Body of pancreas (tissue), 4 donors: ENCODE data around the gene HMGCR. TPM values are rescaled to one million over a fixed set of nuclear protein-coding genes. Genes with fewer than 3 reads are reported as not detected.

Source experiments
- ATAC-seq: fragments of 150-250 bp; one replicate; pipeline ENCODE4 v1.9.1; 2016
- DNase-seq, 4 donors: peaks; one replicate each; pipeline ENCODE4 v3.0.0-alpha.2; 2019
- H3K27ac ChIP-seq, 4 donors: fragments of 200-600 bp; sonication (generic); 1 replicate in 3 of 4; 2 replicates in 1 of 4; pipeline versions ENCODE4 v1.5.1 to v1.6.1; 2016 to 2019; ENCODE audit warnings: mild to moderate bottlenecking in 1 of 4, mixed read lengths in 1 of 4, moderate library complexity in 1 of 4
- H3K27me3 ChIP-seq, 2 donors: fragments of 200-600 bp; sonication (generic); one replicate each; pipeline ENCODE4 v1.6.0; 2016; ENCODE audit warnings: mild to moderate bottlenecking in 1 of 2
- H3K36me3 ChIP-seq, 2 donors: fragments of 200-600 bp; sonication (generic); replicated peaks in 1 of 2; 2 replicates each; pipeline ENCODE4 v1.5.1; 2016; ENCODE audit warnings: low read depth in 2 of 2; ENCODE audit not compliant: insufficient read depth in 1 of 2
- H3K4me1 ChIP-seq: fragments of 200-600 bp; sonication (generic); one replicate; pipeline ENCODE4 v1.6.0; 2016
- H3K4me3 ChIP-seq, 2 donors: fragments of 200-600 bp; sonication (generic); 1 replicate in 1 of 2; 2 replicates in 1 of 2; pipeline ENCODE4 v1.5.1; 2016 to 2019
- H3K9me3 ChIP-seq, 3 donors: fragments of 200-600 bp; sonication (generic); 1 replicate in 2 of 3; 2 replicates in 1 of 3; pipeline ENCODE4 v1.5.1; 2016
- CTCF ChIP-seq, 7 experiments: fragments of 450-650 bp in 4 of 7; fragments of 200-600 bp in 3 of 7; sonication (generic) in 3 of 7; IDR thresholded peaks; one replicate each; pipeline ENCODE4 v1.5.1; 2016 to 2019; ENCODE audit warnings: antibody characterized with exemption in 7 of 7
- POLR2A ChIP-seq, 3 donors: fragments of 450-650 bp; IDR thresholded peaks; one replicate each; pipeline ENCODE4 v1.6.1; 2016; ENCODE audit warnings: antibody characterized with exemption in 3 of 3, mild to moderate bottlenecking in 2 of 3
- WGBS, 2 donors: methylation state at CpG; one replicate each; pipeline ENCODE4 v1.1.5; 2017; 5-methylcytosine and 5-hydroxymethylcytosine counted together
- intact Hi-C: fragments of 100-400 bp; cut with DNase I; formaldehyde crosslinking; loops from one replicate; pipeline ENCODE4 v1.15.1; 2023
- total RNA-seq, 2 donors: library from RNA; depleted of rRNA; stranded (reverse); fragments of >200 nt; gene quantifications; one replicate each; pipeline ENCODE4 v1.1.0, GENCODE V29; 2016

Gene HMGCR
- total RNA-seq, 2 donors from 2014 or later: 5.9 to 8.3 TPM

DNA sequence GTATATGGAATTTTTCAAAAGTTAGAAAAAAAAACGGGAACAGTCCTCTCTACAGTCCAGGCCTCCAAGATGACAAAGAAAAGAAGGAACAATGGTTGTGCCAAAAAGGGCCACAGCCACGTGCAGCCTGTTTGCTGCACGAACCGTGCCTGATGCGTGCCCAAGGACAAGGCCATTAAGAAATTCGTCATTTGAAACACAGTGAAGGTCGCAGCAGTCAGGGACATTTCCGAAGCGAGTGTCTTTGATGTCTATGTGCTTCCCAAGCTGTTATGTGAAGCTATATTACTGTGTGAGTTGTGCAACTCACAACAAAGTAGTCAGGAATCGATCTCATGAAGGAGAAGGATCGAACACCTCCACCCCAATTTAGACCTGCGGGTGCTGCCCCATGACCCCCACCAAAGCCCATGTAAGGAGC is 37.4 kb downstream of the HMGCR start:
- WGBS, 2 donors: 62 to 69% methylated on average over 12 of the region's 12 CpGs
- H3K4me1 ChIP-seq: no peaks in the 10 kb centered on the region
- no peaks in the 10 kb centered on the region for H3K9me3 ChIP-seq
- intact Hi-C loops: no loop called here
- DNase-seq: no peak
- no peaks in the 10 kb centered on the region for H3K27me3 ChIP-seq
- peaks cover 0 to 5% of the 10 kb centered on the region in 2 donors for H3K36me3 ChIP-seq
- no peak for TF ChIP-seq CTCF (IDR thresholded peaks at IDR 0.05)
- no peak for TF ChIP-seq POLR2A (IDR thresholded peaks at IDR 0.05)
- no peak overlapping the region for H3K27ac ChIP-seq
- H3K4me3 ChIP-seq: no peak overlapping the region
- ATAC-seq: no peak

- DNase-seq (no peak), ATAC-seq (no peak)
- no peaks in the 10 kb centered on the region for H3K27me3 ChIP-seq
- H3K27ac ChIP-seq: no peak overlapping the region
- 96 to 98% methylated on average over 4 of the region's 4 CpGs for WGBS, 2 donors
- H3K4me1 ChIP-seq: no peaks in the 10 kb centered on the region
- H3K36me3 ChIP-seq: peaks cover 0 to 5% of the 10 kb centered on the region in 2 donors
- no peak for TF ChIP-seq CTCF (IDR thresholded peaks at IDR 0.05)
- TF ChIP-seq POLR2A (IDR thresholded peaks at IDR 0.05): no peak
- H3K9me3 ChIP-seq: no peaks in the 10 kb centered on the region
- no peak overlapping the region for H3K4me3 ChIP-seq
- intact Hi-C loops: no loop called here
Observed at GRCh38 chr5:75375414-75375813, 38.4 kb downstream of the HMGCR start.

GRCh38 chr5:75380099-75380498 is 43.1 kb downstream of the HMGCR start:
- intact Hi-C loops: no loop called here
- ATAC-seq (no peak), DNase-seq (no peak)
- Histone ChIP-seq H3K4me1 (no peaks in the 10 kb centered on the region), H3K27me3 (no peaks in the 10 kb centered on the region), H3K9me3 (no peaks in the 10 kb centered on the region), H3K27ac (no peak overlapping the region), H3K36me3 (peaks cover 5 to 15% of the 10 kb centered on the region in 2 donors), H3K4me3 (no peak overlapping the region)
- TF ChIP-seq CTCF (IDR thresholded peaks at IDR 0.05): no peak
- no peak for TF ChIP-seq POLR2A (IDR thresholded peaks at IDR 0.05)
- 82 to 94% methylated on average over 1 of the region's 1 CpG for WGBS, 2 donors

DNA sequence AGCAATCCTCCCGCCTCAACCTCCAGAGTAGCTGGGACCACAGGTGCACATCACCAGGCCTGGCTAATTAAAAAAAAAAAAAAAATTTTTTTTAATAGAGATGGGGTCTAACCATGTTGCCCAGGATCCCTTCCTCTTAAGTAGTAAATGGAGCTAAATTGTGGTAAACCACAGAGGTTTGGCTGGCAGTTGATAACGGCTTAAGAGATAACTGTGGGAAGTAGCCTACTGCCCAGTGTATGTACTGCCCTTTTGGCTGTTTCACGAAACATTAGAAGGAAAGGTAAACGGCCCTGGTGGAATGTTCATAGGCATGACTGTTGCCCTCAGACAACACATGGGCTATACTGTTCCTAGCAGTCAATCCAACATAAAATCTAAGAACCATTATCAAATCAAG is 44.4 kb downstream of the HMGCR start:
- no peaks in the 10 kb centered on the region for H3K9me3 ChIP-seq
- no peak overlapping the region for H3K4me3 ChIP-seq
- peaks cover 5 to 16% of the 10 kb centered on the region in 2 donors for H3K36me3 ChIP-seq
- H3K27ac ChIP-seq: no peak overlapping the region
- DNase-seq: no peak
- TF ChIP-seq CTCF (IDR thresholded peaks at IDR 0.05) (no peak), POLR2A (IDR thresholded peaks at IDR 0.05) (no peak)
- ATAC-seq: no peak
- no peaks in the 10 kb centered on the region for H3K4me1 ChIP-seq
- no peaks in the 10 kb centered on the region for H3K27me3 ChIP-seq
- WGBS, 2 donors: 48 to 60% methylated on average over 4 of the region's 4 CpGs
- intact Hi-C loops: no loop called here

DNA sequence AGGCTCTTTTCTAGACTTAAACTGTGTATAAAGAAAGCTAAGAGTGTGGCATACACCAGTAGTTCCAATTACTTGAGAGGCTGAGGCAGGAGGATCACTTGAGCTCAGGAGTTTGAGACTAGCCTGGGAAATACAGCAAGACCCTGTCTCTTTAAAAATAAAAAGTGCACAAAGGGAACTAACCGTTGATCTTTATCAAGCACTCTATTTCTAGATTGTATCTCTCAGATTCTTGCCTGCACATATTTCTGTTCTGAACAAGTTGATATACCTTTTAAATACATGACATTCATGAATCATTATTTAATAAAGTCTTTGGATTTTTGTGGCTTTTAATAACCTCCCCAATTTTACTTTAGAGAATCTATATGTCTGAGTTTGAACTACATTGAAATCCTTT is 47.2 kb downstream of the HMGCR start:
- ATAC-seq: no peak
- DNase-seq: no peak
- intact Hi-C loops: no loop called here
- Histone ChIP-seq H3K36me3 (peaks cover 5 to 16% of the 10 kb centered on the region in 2 donors), H3K27ac (no peak overlapping the region), H3K4me3 (no peak overlapping the region), H3K27me3 (no peaks in the 10 kb centered on the region), H3K4me1 (no peaks in the 10 kb centered on the region), H3K9me3 (no peaks in the 10 kb centered on the region)
- TF ChIP-seq CTCF (IDR thresholded peaks at IDR 0.05): no peak
- no peak for TF ChIP-seq POLR2A (IDR thresholded peaks at IDR 0.05)
- 26 to 50% methylated on average over 1 of the region's 1 CpG for WGBS, 2 donors
